ENCODE results near the gene DDIT3. TPM values are rescaled to one million over a fixed set of nuclear protein-coding genes. Genes with fewer than 3 reads are reported as not detected.

The DDIT3 gene
- total and polyA plus RNA-seq, 4 donors: 31.0 to 74.7 (median 51.4) TPM

GRCh38 chr12:57558864-57559263, 38.5 kb upstream of the DDIT3 start:
- Histone ChIP-seq H3K27ac (ENCODE audit: low read depth in 1 of 2, low read length in 1 of 2) (no peak overlapping the region), H3K4me3 (no peak overlapping the region), H3K9ac (ENCODE audit: insufficient read depth in 1 of 2, low read length in 2 of 2) (no peak overlapping the region), H3K9me3 (ENCODE audit: control insufficient read depth in 4 of 4, insufficient read depth in 3 of 4, low read length in 3 of 4) (no peaks in the 10 kb centered on the region), H3K36me3 (ENCODE audit: control insufficient read depth in 4 of 4, insufficient read depth in 4 of 4, low read length in 4 of 4) (no peaks in the 10 kb centered on the region), H3K27me3 (ENCODE audit: control insufficient read depth in 3 of 3, insufficient read depth in 3 of 3, low read length in 2 of 3) (peaks cover 0 to under 1% (median 0%) of the 10 kb centered on the region in 3 donors), H3K4me1 (ENCODE audit: control insufficient read depth in 5 of 5, insufficient read depth in 5 of 5, low read length in 5 of 5) (peaks cover 0 to 4% (median 0%) of the 10 kb centered on the region in 5 donors)
- ATAC-seq (ENCODE audit: insufficient read depth, low FRiP score) (no peak), DNase-seq (no peak)
- no peak for TF ChIP-seq CTCF (IDR thresholded peaks at IDR 0.05; ENCODE audit: control extremely low read depth, extremely low read depth)
- 88 to 92% methylated on average over 4 of the region's 4 CpGs for WGBS, 2 donors

GRCh38 chr12:57554897-57555296, 34.6 kb upstream of the DDIT3 start:
- DNase-seq: no peak
- no peak for TF ChIP-seq CTCF (IDR thresholded peaks at IDR 0.05; ENCODE audit: control extremely low read depth, extremely low read depth)
- Histone ChIP-seq H3K36me3 (ENCODE audit: control insufficient read depth in 4 of 4, insufficient read depth in 4 of 4, low read length in 4 of 4) (no peaks in the 10 kb centered on the region), H3K4me1 (ENCODE audit: control insufficient read depth in 5 of 5, insufficient read depth in 5 of 5, low read length in 5 of 5) (peaks cover 0 to 5% (median 0%) of the 10 kb centered on the region in 5 donors), H3K27me3 (ENCODE audit: control insufficient read depth in 3 of 3, insufficient read depth in 3 of 3, low read length in 2 of 3) (peaks cover 0 to 23% (median 9%) of the 10 kb centered on the region in 3 donors), H3K9me3 (ENCODE audit: control insufficient read depth in 4 of 4, insufficient read depth in 3 of 4, low read length in 3 of 4) (no peaks in the 10 kb centered on the region), H3K9ac (ENCODE audit: insufficient read depth in 1 of 2, low read length in 2 of 2) (no peak overlapping the region), H3K27ac (ENCODE audit: low read depth in 1 of 2, low read length in 1 of 2) (no peak overlapping the region), H3K4me3 (no peak overlapping the region)
- no peak for ATAC-seq (ENCODE audit: insufficient read depth, low FRiP score)
- WGBS, 2 donors: 98 to 100% methylated on average over 1 of the region's 1 CpG

- TF ChIP-seq CTCF (IDR thresholded peaks at IDR 0.05; ENCODE audit: control extremely low read depth, extremely low read depth): no peak
- Histone ChIP-seq H3K4me3 (no peak overlapping the region), H3K9ac (ENCODE audit: insufficient read depth in 1 of 2, low read length in 2 of 2) (no peak overlapping the region), H3K36me3 (ENCODE audit: control insufficient read depth in 4 of 4, insufficient read depth in 4 of 4, low read length in 4 of 4) (no peaks in the 10 kb centered on the region), H3K27ac (ENCODE audit: low read depth in 1 of 2, low read length in 1 of 2) (no peak overlapping the region), H3K4me1 (ENCODE audit: control insufficient read depth in 5 of 5, insufficient read depth in 5 of 5, low read length in 5 of 5) (peaks cover 0 to 5% (median 0%) of the 10 kb centered on the region in 5 donors), H3K27me3 (ENCODE audit: control insufficient read depth in 3 of 3, insufficient read depth in 3 of 3, low read length in 2 of 3) (peaks cover 0 to 26% (median 11%) of the 10 kb centered on the region in 3 donors), H3K9me3 (ENCODE audit: control insufficient read depth in 4 of 4, insufficient read depth in 3 of 4, low read length in 3 of 4) (no peaks in the 10 kb centered on the region)
- DNase-seq (no peak), ATAC-seq (ENCODE audit: insufficient read depth, low FRiP score) (no peak)
- WGBS, 2 donors: 94 to 95% methylated on average over 2 of the region's 2 CpGs
Observed at GRCh38 chr12:57554453-57554852, 34.1 kb upstream of the DDIT3 start.

All from lung (tissue), 12 donors.